ENCODE results near the gene TMEM183A. TPM values are rescaled to one million over a fixed set of nuclear protein-coding genes. Genes with fewer than 3 reads are reported as not detected.

The TMEM183A gene
- total and polyA plus RNA-seq, 2 donors (not counting 1 experiment from before 2014, with no cell fraction given) = 61.2 to 65.2 TPM

DNA sequence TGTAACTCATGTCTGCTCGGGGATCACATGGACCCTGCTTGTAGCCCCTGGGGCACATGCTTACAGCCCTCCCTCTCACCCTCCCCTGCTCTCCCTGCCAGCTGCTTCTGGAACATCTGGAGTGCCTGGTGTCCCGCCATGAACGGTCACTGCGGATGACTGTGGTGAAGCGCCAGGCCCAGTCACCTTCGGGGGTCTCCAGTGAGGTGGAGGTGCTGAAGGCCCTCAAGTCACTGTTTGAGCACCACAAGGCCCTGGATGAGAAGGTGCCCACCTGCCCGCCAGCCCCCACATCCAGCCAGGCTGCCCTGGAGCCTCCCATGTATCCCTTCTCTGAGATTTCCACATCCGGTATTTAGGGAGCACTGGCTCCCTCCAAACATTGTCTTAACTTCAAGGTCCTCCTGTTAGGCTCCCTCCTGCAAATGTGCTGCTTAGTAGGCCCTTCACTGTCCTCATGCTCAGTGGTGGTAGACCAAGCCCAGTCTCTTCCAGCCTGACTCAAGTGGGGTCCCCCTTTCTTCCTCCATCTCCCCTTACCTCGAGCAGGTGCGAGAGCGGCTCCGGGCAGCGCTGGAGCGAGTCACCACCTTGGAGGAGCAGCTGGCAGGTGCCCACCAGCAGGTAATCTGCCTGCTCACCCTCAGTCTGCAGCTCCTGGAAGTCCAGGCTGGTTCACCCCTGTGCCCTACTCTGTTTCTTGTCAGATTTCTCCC is 36.8 kb downstream of the TMEM183A start:
- DNase-seq (no peak), ATAC-seq (ENCODE audit: low read depth) (no peak)
- no peaks in the 10 kb centered on the region for H3K4me1 ChIP-seq (ENCODE audit: control insufficient read depth in 2 of 2, insufficient read depth in 2 of 2, low read length in 2 of 2)
- no peak overlapping the region for H3K9ac ChIP-seq (ENCODE audit: low read length)
- Mint-ChIP-seq H3K27me3 (peaks cover 14% of the 10 kb centered on the region), H3K4me1 (peaks cover 1% of the 10 kb centered on the region), H3K4me3 (no peak overlapping the region), H3K27ac (no peak overlapping the region), H3K9me3 (ENCODE audit: insufficient read depth) (no peaks in the 10 kb centered on the region)
- H3K9me3 ChIP-seq (ENCODE audit: control extremely low read depth in 1 of 3, control insufficient read depth in 2 of 3, insufficient read depth in 1 of 3, low read length in 2 of 3) = no peaks in the 10 kb centered on the region
- H3K27ac ChIP-seq (ENCODE audit: low read length in 2 of 2) = no peak overlapping the region
- H4K20me1 ChIP-seq (ENCODE audit: control insufficient read depth, insufficient read depth, low read length, poor library complexity, severe bottlenecking) = no peaks in the 10 kb centered on the region
- intact Hi-C loops (cut with micrococcal nuclease) = no loop called here
- no peak overlapping the region for H3K4me3 ChIP-seq (ENCODE audit: control extremely low read depth in 1 of 5, extremely low read depth in 1 of 5, insufficient read depth in 1 of 5, low read depth in 2 of 5, low read length in 4 of 5)
- POLR2A ChIA-PET = no interaction called here
- H3K27me3 ChIP-seq (replicated peaks in 1 of 4; ENCODE audit: control extremely low read depth in 1 of 4, control insufficient read depth in 3 of 4, insufficient read depth in 4 of 4, low read length in 3 of 4) = peaks cover 0 to 4% (median under 1%) of the 10 kb centered on the region in 4 experiments
- no peak overlapping the region for H3K4me2 ChIP-seq (replicated peaks; ENCODE audit: low read depth, low read length, poor library complexity, severe bottlenecking)
- H3K36me3 ChIP-seq (replicated peaks in 1 of 2; ENCODE audit: control extremely low read depth in 1 of 2, control insufficient read depth in 1 of 2, extremely low read depth in 1 of 2, insufficient read depth in 2 of 2, low read length in 1 of 2) = no peaks in the 10 kb centered on the region
- no peaks in the 10 kb centered on the region for H3K79me2 ChIP-seq (ENCODE audit: control insufficient read depth, insufficient read depth, low read length)
- TF ChIP-seq EZH2 (IDR thresholded peaks at IDR 0.05; ENCODE audit: borderline replicate concordance, insufficient read depth, low read depth, low read length, poor library complexity, severe bottlenecking) = no peak
- no peak for TF ChIP-seq CTCF (IDR thresholded peaks at IDR 0.05)
- H2AFZ ChIP-seq (ENCODE audit: insufficient read depth, low read depth, low read length, poor library complexity, severe bottlenecking) = no peak overlapping the region
- WGBS (ENCODE audit: insufficient coverage) = 90% methylated on average over 12 of the region's 14 CpGs
- CTCF ChIA-PET = interaction anchor here (5.8 kb wide), 1 partner anchor 172 kb away, joined by 135 read pairs; no protein-coding TSS in a partner anchor

GRCh38 chr1:203044546-203045250 is 37.5 kb downstream of the TMEM183A start:
- peaks cover 9% of the 10 kb centered on the region for H3K27me3 Mint-ChIP-seq
- H3K9me3 Mint-ChIP-seq (ENCODE audit: insufficient read depth) = no peaks in the 10 kb centered on the region
- DNase-seq (no peak), ATAC-seq (ENCODE audit: low read depth) (no peak)
- H3K27me3 ChIP-seq (replicated peaks in 1 of 4; ENCODE audit: control extremely low read depth in 1 of 4, control insufficient read depth in 3 of 4, insufficient read depth in 4 of 4, low read length in 3 of 4) = peaks cover 0 to 4% (median 0%) of the 10 kb centered on the region in 4 experiments
- TF ChIP-seq EZH2 (IDR thresholded peaks at IDR 0.05; ENCODE audit: borderline replicate concordance, insufficient read depth, low read depth, low read length, poor library complexity, severe bottlenecking) = no peak
- no peak for TF ChIP-seq CTCF (IDR thresholded peaks at IDR 0.05)
- ChIA-PET CTCF (no interaction called here), POLR2A (no interaction called here)
- no peaks in the 10 kb centered on the region for H3K4me1 ChIP-seq (ENCODE audit: control insufficient read depth in 2 of 2, insufficient read depth in 2 of 2, low read length in 2 of 2)
- no peak overlapping the region for H3K4me2 ChIP-seq (replicated peaks; ENCODE audit: low read depth, low read length, poor library complexity, severe bottlenecking)
- H3K4me3 ChIP-seq (ENCODE audit: control extremely low read depth in 1 of 5, extremely low read depth in 1 of 5, insufficient read depth in 1 of 5, low read depth in 2 of 5, low read length in 4 of 5) = no peak overlapping the region
- intact Hi-C loops (cut with micrococcal nuclease) = no loop called here
- no peak overlapping the region for H3K27ac Mint-ChIP-seq
- no peaks in the 10 kb centered on the region for H4K20me1 ChIP-seq (ENCODE audit: control insufficient read depth, insufficient read depth, low read length, poor library complexity, severe bottlenecking)
- H3K36me3 ChIP-seq (replicated peaks in 1 of 2; ENCODE audit: control extremely low read depth in 1 of 2, control insufficient read depth in 1 of 2, extremely low read depth in 1 of 2, insufficient read depth in 2 of 2, low read length in 1 of 2) = no peaks in the 10 kb centered on the region
- WGBS (ENCODE audit: insufficient coverage) = 90% methylated on average over 2 of the region's 7 CpGs
- H2AFZ ChIP-seq (ENCODE audit: insufficient read depth, low read depth, low read length, poor library complexity, severe bottlenecking) = no peak overlapping the region
- H3K9me3 ChIP-seq (ENCODE audit: control extremely low read depth in 1 of 3, control insufficient read depth in 2 of 3, insufficient read depth in 1 of 3, low read length in 2 of 3) = no peaks in the 10 kb centered on the region
- no peak overlapping the region for H3K4me3 Mint-ChIP-seq
- no peaks in the 10 kb centered on the region for H3K4me1 Mint-ChIP-seq
- no peak overlapping the region for H3K27ac ChIP-seq (ENCODE audit: low read length in 2 of 2)
- H3K9ac ChIP-seq (ENCODE audit: low read length) = no peak overlapping the region
- no peaks in the 10 kb centered on the region for H3K79me2 ChIP-seq (ENCODE audit: control insufficient read depth, insufficient read depth, low read length)
